Prostate gland (tissue), 2 donors: ENCODE measurements around the gene UST. TPM values are rescaled to one million over a fixed set of nuclear protein-coding genes. Genes with fewer than 3 reads are reported as not detected.
A peak's percentile ranks its signal among the peaks of the same experiment; 100 is the strongest.

Source experiments
- DNase-seq: peaks from one replicate; pipeline ENCODE4 v3.0.0-alpha.2; 2019; ENCODE audit warnings: low spot score
- H3K27ac ChIP-seq, 2 donors: fragments of 200-600 bp; sonication (generic); 2 replicates each; pipeline ENCODE4 v1.5.1; 2017 to 2019
- H3K27me3 ChIP-seq: fragments of 200-600 bp; sonication (generic); replicated peaks from 2 replicates; pipeline ENCODE4 v1.5.1; 2019; ENCODE audit not compliant: insufficient read depth
- H3K36me3 ChIP-seq, 2 donors: fragments of 200-600 bp; sonication (generic); 1 replicate in 1 of 2; 2 replicates in 1 of 2; pipeline versions ENCODE4 v1.5.1 to v1.8.1; 2017 to 2019
- H3K4me1 ChIP-seq: fragments of 200-600 bp; sonication (generic); replicated peaks from 2 replicates; pipeline ENCODE4 v1.5.1; 2019
- H3K4me3 ChIP-seq, 2 donors: fragments of 200-600 bp; sonication (generic); 2 replicates each; pipeline ENCODE4 v1.5.1; 2017 to 2019
- H3K9me3 ChIP-seq: fragments of 200-600 bp; sonication (generic); 2 replicates; pipeline ENCODE4 v1.5.1; 2017
- POLR2A ChIP-seq: fragments of 450-650 bp; IDR thresholded peaks from one replicate; pipeline ENCODE4 v1.6.1; 2016; ENCODE audit warnings: antibody characterized with exemption, mild to moderate bottlenecking
- POLR2AphosphoS5 ChIP-seq: sonication (generic); formaldehyde crosslinking; IDR thresholded peaks from one replicate; pipeline ENCODE4 v1.6.1; 2017; ENCODE audit warnings: antibody characterized with exemption
- WGBS: methylation state at CpG from one replicate; pipeline ENCODE4 v1.1.5; 2018; 5-methylcytosine and 5-hydroxymethylcytosine counted together
- intact Hi-C: fragments of 100-400 bp; cut with DNase I; formaldehyde crosslinking; loops from one replicate; pipeline ENCODE4 v1.14.2; 2022
- total RNA-seq, 2 donors: library from RNA; depleted of rRNA; stranded (reverse); fragments of >200 nt; gene quantifications; one replicate each; pipeline ENCODE4 v1.1.0, GENCODE V29; 2016
- TF ChIP-seq, protein P1 (sequence below), 4 experiments: fragments of 200-600 bp in 2 of 4; fragments of 450-650 bp in 2 of 4; sonication (generic) in 2 of 4; IDR thresholded peaks; 1 replicate in 3 of 4; 2 replicates in 1 of 4; pipeline ENCODE4 v1.5.1; 2016 to 2019; ENCODE audit warnings: antibody characterized with exemption in 4 of 4, mild to moderate bottlenecking in 2 of 4, moderate library complexity in 2 of 4

UST gene
- total RNA-seq, 2 donors from 2014 or later, result 6.6 to 12.9 TPM

DNA sequence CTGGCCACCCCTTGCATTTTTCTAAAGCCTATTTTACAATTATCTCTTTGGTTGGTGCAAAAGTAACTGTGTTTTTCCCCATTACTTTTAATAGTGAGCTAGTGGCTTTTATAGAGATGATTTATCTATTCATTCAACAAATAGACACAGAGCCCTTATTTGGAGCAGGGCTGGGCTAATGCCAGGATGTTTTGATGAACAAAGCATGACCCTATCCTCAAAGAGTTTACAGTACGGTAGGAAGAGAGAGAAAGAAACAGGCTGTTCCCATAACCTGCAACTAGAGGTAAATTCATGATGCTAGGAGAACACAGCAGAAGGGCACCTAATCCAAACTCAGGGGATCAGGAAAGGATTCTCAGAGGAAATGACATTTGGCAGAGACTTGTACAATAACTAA, 37.3 kb upstream of the UST start:
- no peaks in the 10 kb centered on the region for H3K4me1 ChIP-seq
- H3K9me3 ChIP-seq, result no peaks in the 10 kb centered on the region
- intact Hi-C loops, result no loop called here
- no peak for TF ChIP-seq POLR2A
- peak; percentile 56 for TF ChIP-seq POLR2AphosphoS5
- H3K27ac ChIP-seq, result no peak overlapping the region
- no peaks in the 10 kb centered on the region for H3K27me3 ChIP-seq
- 18% methylated on average over 1 of the region's 1 CpG for WGBS
- no peak overlapping the region for H3K4me3 ChIP-seq
- no peaks in the 10 kb centered on the region for H3K36me3 ChIP-seq
- peak; percentile 46 for DNase-seq

DNA sequence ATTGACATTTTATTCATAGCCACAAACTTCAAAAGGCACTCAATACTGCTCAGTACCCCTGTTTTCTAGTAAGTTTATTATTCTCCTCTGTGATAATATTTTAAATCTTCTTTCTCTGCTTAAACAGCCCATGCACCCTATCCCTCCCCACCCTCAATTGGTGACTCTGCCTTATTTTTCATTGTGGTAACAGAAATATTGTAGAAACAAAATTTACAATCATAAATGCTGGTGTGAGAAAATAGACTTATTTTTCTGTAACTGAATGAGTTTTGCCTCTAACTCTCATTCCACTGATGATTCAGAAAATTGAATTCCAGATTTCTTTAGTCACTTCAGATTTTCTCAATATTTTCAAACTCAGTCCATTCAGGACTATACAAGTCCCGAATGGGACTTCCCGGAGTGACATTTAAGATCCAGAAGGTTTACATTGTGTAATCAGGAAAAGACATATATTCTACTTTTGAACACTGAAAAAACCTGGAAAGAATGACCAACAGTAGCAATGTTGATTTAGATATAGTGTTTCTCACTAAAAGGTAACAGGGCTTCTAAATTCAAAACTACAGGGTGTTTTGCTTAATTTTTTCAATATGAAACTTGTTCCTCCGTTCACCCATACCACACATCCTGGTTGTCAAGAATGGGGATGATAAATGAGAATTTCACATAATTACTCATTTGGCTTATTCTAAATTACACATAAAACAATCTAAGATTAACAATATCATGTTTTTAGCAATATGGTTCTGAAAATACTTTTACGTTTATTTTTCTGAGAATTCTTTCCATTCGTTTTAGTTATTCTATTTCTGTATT, 34.8 kb upstream of the UST start:
- no peak for DNase-seq
- 70% methylated on average over 5 of the region's 5 CpGs for WGBS
- H3K36me3 ChIP-seq, result no peaks in the 10 kb centered on the region
- TF ChIP-seq POLR2A (no peak), POLR2AphosphoS5 (no peak)
- TF ChIP-seq, protein P1, sequence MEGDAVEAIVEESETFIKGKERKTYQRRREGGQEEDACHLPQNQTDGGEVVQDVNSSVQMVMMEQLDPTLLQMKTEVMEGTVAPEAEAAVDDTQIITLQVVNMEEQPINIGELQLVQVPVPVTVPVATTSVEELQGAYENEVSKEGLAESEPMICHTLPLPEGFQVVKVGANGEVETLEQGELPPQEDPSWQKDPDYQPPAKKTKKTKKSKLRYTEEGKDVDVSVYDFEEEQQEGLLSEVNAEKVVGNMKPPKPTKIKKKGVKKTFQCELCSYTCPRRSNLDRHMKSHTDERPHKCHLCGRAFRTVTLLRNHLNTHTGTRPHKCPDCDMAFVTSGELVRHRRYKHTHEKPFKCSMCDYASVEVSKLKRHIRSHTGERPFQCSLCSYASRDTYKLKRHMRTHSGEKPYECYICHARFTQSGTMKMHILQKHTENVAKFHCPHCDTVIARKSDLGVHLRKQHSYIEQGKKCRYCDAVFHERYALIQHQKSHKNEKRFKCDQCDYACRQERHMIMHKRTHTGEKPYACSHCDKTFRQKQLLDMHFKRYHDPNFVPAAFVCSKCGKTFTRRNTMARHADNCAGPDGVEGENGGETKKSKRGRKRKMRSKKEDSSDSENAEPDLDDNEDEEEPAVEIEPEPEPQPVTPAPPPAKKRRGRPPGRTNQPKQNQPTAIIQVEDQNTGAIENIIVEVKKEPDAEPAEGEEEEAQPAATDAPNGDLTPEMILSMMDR (IDR thresholded peaks at IDR 0.05), result no peak
- H3K4me1 ChIP-seq, result no peaks in the 10 kb centered on the region
- intact Hi-C loops, result no loop called here
- no peaks in the 10 kb centered on the region for H3K9me3 ChIP-seq
- no peak overlapping the region for H3K27ac ChIP-seq
- H3K4me3 ChIP-seq, result no peak overlapping the region
- no peaks in the 10 kb centered on the region for H3K27me3 ChIP-seq

DNA sequence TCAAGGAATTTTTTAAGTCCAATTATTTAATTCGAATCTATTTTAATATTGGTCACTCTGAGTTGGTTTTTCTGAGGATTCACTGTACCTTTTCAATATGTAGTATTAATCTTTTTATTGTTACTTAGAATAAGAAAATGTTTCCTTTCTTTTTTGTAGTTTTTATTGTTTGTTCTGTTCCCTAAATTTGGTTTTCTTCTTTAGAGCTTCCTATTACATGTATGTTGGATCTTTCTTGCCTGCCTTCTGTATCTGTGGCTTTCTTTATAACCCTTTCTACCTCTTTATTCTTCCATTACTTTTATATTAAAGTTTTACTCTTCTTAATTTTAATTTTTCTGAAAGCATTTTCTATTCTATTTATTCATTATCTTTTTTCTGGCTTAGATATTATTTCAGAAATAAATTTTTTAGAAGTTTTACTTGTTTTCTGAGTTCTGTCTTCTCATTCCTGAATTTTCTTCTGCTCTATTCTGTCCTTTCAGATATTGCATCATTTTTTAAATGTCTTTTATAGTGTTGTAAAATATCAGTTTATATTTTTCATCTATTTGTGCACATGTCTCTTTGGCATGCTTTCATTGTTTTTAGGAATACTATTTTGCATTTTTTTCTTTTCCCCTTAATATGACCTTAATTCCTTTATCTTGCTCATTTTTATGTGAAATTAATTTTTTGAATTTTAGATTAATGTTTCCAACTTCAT, 33.6 kb upstream of the UST start:
- H3K36me3 ChIP-seq, result no peaks in the 10 kb centered on the region
- H3K4me1 ChIP-seq, result no peaks in the 10 kb centered on the region
- 100% methylated on average over 1 of the region's 1 CpG for WGBS
- H3K27me3 ChIP-seq, result no peaks in the 10 kb centered on the region
- no peak overlapping the region for H3K4me3 ChIP-seq
- H3K27ac ChIP-seq, result no peak overlapping the region
- no peak for DNase-seq
- TF ChIP-seq POLR2A, result no peak
- TF ChIP-seq, protein P1 (IDR thresholded peaks at IDR 0.05), result no peak
- TF ChIP-seq POLR2AphosphoS5, result no peak
- no peaks in the 10 kb centered on the region for H3K9me3 ChIP-seq
- intact Hi-C loops, result no loop called here

DNA sequence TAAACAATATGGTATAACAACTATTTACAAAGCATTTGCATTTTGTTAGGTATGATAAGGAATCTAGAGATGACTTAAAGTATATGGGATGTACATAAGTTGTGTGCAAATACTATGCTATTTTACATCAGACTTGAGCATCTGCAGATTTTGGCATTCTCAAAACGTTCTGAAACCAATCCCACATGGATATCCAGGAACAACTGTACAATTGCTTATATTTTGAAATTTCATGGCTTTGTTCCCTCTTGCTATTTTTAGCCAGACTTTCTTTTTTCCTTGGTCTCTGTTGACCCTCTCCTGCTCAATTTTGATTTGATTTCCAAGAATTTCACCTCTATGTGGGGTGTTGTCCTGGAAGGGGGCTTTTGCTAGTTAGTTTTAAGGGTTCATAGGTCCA, 32.9 kb upstream of the UST start:
- no peak for DNase-seq
- TF ChIP-seq POLR2A (no peak), POLR2AphosphoS5 (no peak)
- TF ChIP-seq, protein P1 (IDR thresholded peaks at IDR 0.05), result no peak
- 52% methylated on average over 1 of the region's 1 CpG for WGBS
- Histone ChIP-seq H3K4me3 (no peak overlapping the region), H3K4me1 (no peaks in the 10 kb centered on the region), H3K27ac (no peak overlapping the region), H3K36me3 (no peaks in the 10 kb centered on the region), H3K27me3 (no peaks in the 10 kb centered on the region), H3K9me3 (no peaks in the 10 kb centered on the region)
- intact Hi-C loops, result no loop called here

DNA sequence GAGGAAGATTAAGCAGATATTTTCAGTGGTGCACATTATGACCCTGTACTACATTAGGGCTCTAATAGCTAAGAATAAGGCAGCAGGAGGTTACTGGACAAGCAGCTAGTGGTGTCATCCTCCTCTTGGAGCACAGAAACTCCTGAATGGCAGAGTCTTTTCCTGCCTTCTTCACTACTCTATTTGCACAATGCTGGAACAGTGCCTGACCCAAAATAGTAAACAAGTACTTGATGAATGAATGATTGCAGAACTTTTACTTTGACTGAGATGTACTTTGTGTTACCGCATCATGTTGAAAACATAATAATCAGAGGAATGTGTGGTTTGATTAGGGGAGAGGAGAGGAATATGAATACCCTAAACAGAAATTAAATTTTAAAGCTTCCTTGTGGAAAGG, 30.0 kb upstream of the UST start:
- WGBS, result 3% methylated on average over 1 of the region's 1 CpG
- H3K27ac ChIP-seq, result no peak overlapping the region

More for the DNA sequence above, 30.0 kb upstream of the UST start:
- TF ChIP-seq, protein P1 (IDR thresholded peaks at IDR 0.05), result no peak
- TF ChIP-seq POLR2AphosphoS5 (no peak), POLR2A (no peak)
- Histone ChIP-seq H3K4me3 (no peak overlapping the region), H3K9me3 (no peaks in the 10 kb centered on the region), H3K36me3 (no peaks in the 10 kb centered on the region), H3K4me1 (no peaks in the 10 kb centered on the region), H3K27me3 (no peaks in the 10 kb centered on the region)
- intact Hi-C loops, result no loop called here
- no peak for DNase-seq
